Measurements from ENCODE around the gene GAST.
"Not testable (repeated sequence)": the region's sequence is repeated elsewhere in the genome, so short reads cannot be mapped to it uniquely, and the experiment has no call there.

Gene GAST

DNA sequence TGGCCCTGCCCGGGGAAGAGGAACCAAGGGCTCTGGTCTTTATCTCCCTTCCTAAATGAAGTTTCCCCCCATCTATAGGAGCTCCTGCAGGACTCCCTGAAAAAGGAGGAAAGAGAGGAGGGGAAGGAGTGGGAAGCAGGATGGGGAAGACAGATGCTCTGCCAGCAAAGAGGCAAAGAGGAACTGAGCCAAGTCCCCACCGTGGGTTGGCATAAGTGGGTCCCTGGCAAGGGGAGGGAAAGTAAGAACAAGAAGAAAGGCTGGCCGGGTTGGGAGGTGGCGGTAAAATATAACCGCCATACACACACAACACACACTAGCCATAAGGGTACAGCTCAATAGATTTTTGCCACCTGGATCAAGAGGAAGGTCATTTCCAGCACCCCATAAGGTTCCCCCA is 29.5 kb upstream of the GAST start:
- Mint-ChIP-seq H3K27ac (no peak overlapping the region), H3K9me3 (peaks cover 15% of the 10 kb centered on the region), H3K27me3 (ENCODE audit: low read depth, poor library complexity) (peaks cover 13% of the 10 kb centered on the region), H3K36me3 (ENCODE audit: low read depth) (no peaks in the 10 kb centered on the region), H3K4me1 (peaks cover 43% of the 10 kb centered on the region), H3K4me3 (no peak overlapping the region)
- TF ChIP-seq, protein P1, sequence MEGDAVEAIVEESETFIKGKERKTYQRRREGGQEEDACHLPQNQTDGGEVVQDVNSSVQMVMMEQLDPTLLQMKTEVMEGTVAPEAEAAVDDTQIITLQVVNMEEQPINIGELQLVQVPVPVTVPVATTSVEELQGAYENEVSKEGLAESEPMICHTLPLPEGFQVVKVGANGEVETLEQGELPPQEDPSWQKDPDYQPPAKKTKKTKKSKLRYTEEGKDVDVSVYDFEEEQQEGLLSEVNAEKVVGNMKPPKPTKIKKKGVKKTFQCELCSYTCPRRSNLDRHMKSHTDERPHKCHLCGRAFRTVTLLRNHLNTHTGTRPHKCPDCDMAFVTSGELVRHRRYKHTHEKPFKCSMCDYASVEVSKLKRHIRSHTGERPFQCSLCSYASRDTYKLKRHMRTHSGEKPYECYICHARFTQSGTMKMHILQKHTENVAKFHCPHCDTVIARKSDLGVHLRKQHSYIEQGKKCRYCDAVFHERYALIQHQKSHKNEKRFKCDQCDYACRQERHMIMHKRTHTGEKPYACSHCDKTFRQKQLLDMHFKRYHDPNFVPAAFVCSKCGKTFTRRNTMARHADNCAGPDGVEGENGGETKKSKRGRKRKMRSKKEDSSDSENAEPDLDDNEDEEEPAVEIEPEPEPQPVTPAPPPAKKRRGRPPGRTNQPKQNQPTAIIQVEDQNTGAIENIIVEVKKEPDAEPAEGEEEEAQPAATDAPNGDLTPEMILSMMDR (IDR thresholded peaks at IDR 0.05) = no peak
- DNase-seq = no peak

DNA sequence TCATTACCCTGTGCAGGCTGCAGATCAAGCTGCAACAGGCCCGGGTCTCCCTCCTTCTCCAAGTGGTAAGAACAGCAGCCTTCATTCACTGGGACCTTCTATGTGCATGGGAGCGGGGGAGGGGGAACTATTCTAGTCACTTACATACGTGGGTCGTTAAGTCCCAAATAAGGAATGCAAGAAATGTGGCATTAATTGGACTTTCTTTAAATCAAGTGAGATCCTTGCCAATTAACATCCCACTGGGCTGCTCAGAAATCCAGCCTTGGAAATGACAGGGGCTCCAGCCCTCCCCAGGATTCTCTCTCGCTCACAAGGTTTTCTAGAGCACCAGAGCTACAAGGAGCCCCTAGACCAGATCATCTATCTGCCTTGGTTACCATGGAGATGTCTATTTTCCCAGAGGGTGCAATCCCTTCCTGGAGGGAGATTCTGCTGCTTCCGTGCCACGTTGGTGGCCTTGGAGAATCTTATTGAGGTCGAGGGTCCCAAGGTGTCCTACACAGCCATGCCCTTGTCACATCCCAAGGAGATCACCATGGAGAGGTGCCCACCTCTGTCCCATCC is 28.6 kb upstream of the GAST start:
- DNase-seq = no peak

DNA sequence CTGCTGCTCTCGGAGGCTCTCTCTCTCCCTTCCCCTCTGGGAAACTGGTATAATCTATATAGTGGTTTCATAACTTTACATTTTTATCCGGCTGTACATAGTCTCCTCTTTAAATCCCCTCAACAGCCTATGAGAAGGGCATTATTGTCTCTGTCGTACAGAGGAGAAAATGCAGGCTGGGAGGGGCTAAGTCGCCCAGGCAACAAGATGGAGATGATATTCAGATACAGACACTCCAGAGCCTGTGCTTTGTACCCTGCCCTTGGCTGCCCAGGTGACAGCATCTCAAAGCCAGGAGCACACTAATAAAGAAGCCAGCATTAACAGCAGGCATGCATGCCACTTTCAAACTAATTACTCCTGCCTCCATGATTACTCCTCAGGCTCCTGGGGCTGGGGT is 28.1 kb upstream of the GAST start:
- DNase-seq = no peak
- H3K4me3 Mint-ChIP-seq = peak overlapping the region; percentile 5
- peaks cover 19% of the 10 kb centered on the region for H3K9me3 Mint-ChIP-seq
- TF ChIP-seq, protein P1 (IDR thresholded peaks at IDR 0.05) = no peak
- no peaks in the 10 kb centered on the region for H3K36me3 Mint-ChIP-seq (ENCODE audit: low read depth)
- H3K27me3 Mint-ChIP-seq (ENCODE audit: low read depth, poor library complexity) = peaks cover 7% of the 10 kb centered on the region
- peaks cover 42% of the 10 kb centered on the region for H3K4me1 Mint-ChIP-seq
- H3K27ac Mint-ChIP-seq = peak overlapping the region; percentile 17

More for the DNA sequence above, 28.6 kb upstream of the GAST start:
- H3K9me3 Mint-ChIP-seq = peaks cover 19% of the 10 kb centered on the region
- peaks cover 10% of the 10 kb centered on the region for H3K27me3 Mint-ChIP-seq (ENCODE audit: low read depth, poor library complexity)
- no peak overlapping the region for H3K27ac Mint-ChIP-seq
- no peaks in the 10 kb centered on the region for H3K36me3 Mint-ChIP-seq (ENCODE audit: low read depth)
- peak overlapping the region; percentile 5 for H3K4me3 Mint-ChIP-seq
- TF ChIP-seq, protein P1 (IDR thresholded peaks at IDR 0.05) = no peak
- peaks cover 47% of the 10 kb centered on the region for H3K4me1 Mint-ChIP-seq

DNA sequence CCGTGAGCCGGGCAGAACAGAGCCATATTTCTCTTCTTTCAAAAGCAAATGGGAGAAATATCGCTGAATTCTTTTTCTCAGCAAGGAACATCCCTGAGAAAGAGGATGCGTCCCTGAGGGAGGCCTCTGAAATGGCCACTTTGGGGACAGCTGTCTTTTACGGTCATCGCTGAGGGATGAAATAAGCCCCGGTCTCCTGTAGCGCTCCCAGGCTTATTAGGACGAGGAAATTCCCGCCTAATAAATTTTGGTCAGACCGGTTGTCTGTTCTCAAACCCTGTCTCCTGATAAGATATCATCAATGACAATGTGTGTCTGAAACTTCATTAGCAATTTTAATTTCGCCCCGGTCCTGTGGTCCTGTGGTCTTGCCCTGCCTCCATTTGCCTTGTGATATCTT is 26.4 kb upstream of the GAST start:
- not testable (repeated sequence) for H3K4me3 Mint-ChIP-seq; DNase-seq; H3K27me3 Mint-ChIP-seq (ENCODE audit: low read depth, poor library complexity); H3K27ac Mint-ChIP-seq
- peaks cover 19% of the 10 kb centered on the region for H3K9me3 Mint-ChIP-seq
- peaks cover 39% of the 10 kb centered on the region for H3K4me1 Mint-ChIP-seq
- peaks cover 13% of the 10 kb centered on the region for H3K36me3 Mint-ChIP-seq (ENCODE audit: low read depth)

DNA sequence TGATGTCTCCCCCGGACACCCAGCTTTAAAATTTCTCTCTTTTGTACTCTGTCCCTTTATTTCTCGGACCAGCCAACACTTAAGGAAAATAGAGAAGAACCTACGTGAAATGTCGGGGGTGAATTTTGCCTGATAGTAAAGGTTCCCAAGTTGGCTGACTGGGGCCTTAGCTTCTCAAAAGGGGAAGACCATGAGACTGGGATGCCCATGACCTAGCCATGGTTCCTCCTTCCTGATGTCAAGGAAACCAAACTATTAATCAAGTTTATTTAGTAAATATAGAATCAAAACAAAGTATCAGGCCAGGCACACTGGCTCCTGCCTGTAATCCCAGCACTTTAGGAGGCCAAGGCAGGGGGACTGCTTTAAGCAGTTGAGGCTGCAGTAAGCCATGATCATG is 25.9 kb upstream of the GAST start:
- no peak overlapping the region for H3K27ac Mint-ChIP-seq
- H3K4me1 Mint-ChIP-seq = peaks cover 39% of the 10 kb centered on the region
- no peak overlapping the region for H3K4me3 Mint-ChIP-seq
- peaks cover 18% of the 10 kb centered on the region for H3K36me3 Mint-ChIP-seq (ENCODE audit: low read depth)
- TF ChIP-seq, protein P1 (IDR thresholded peaks at IDR 0.05) = no peak
- H3K9me3 Mint-ChIP-seq = peaks cover 19% of the 10 kb centered on the region
- DNase-seq = no peak
- H3K27me3 Mint-ChIP-seq (ENCODE audit: low read depth, poor library complexity) = peaks cover 7% of the 10 kb centered on the region

DNA sequence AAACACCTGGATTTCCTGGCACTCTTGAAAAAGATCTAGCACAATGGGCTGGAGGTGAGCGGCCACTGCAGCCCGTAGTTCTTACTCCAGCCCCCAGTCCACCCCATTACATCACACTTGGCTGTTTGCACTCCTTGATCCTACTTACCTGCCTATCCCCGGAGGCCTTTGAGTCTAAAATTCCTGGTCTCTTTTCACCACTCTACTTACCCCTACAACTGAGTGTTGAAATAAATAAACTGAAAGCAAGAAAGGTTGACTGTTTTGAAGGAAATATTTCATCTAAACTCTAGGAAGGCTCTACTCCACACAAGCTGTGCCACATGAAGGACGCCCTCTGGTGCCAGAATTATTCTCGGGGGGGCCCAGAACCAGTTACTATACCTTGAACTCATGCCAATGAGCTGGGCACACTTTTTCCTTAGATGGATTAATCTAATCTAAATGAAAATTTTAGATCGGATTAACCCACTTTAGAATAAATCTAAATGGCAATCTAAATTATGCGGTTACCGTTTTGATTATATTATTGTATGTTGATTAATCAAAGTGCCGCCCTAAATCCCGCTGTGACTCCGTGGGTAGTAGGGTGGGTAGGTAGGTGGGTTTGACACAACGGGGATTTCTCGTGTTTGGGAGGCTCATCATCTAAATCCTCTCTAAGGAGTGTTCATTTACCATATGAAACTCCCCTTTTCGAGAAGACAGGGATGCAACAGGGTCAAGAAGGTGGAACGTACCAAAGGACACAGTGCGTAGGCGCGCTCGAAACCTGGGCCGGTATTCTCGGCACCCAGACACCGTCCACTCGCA is 24.1 kb upstream of the GAST start:
- TF ChIP-seq, protein P1 (IDR thresholded peaks at IDR 0.05) = no peak
- Mint-ChIP-seq H3K9me3 (peaks cover 19% of the 10 kb centered on the region), H3K27ac (peak overlapping the region; percentile 89), H3K4me1 (peaks cover 32% of the 10 kb centered on the region), H3K36me3 (ENCODE audit: low read depth) (peaks cover 36% of the 10 kb centered on the region), H3K4me3 (peak overlapping the region; percentile 97), H3K27me3 (ENCODE audit: low read depth, poor library complexity) (no peaks in the 10 kb centered on the region)
- DNase-seq = no peak

Data from nephron progenitor cell (in vitro differentiated cells).